Esophagus squamous epithelium (tissue), 5 donors: Measurements from ENCODE around the gene DRAXIN. TPM values are rescaled to one million over a fixed set of nuclear protein-coding genes. Genes with fewer than 3 reads are reported as not detected.
A peak's percentile ranks its signal among the peaks of the same experiment; 100 is the strongest.

Experiments used
- DNase-seq: peaks from one replicate; lab custom pipeline; 2025; lab: John Stamatoyannopoulos, UW
- H3K27ac ChIP-seq, 4 donors: fragments of 200-600 bp; sonication (generic); one replicate each; pipeline ENCODE4 v1.5.1; 2016 to 2019; ENCODE audit warnings: mild to moderate bottlenecking in 1 of 4
- H3K27me3 ChIP-seq, 4 donors: fragments of 200-600 bp; sonication (generic); 1 replicate in 3 of 4; 2 replicates in 1 of 4; pipeline versions ENCODE4 v1.5.1 to v1.6.0; 2017 to 2021; ENCODE audit warnings: antibody characterized with exemption in 1 of 4
- H3K36me3 ChIP-seq, 3 donors: fragments of 200-600 bp; sonication (generic); one replicate each; pipeline ENCODE4 v1.5.1; 2016 to 2019
- H3K4me1 ChIP-seq, 3 donors: fragments of 200-600 bp; sonication (generic); one replicate each; pipeline ENCODE4 v1.5.1; 2017 to 2019
- H3K4me3 ChIP-seq, 4 donors: fragments of 200-600 bp; sonication (generic); 1 replicate in 3 of 4; 2 replicates in 1 of 4; pipeline ENCODE4 v1.5.1; 2016 to 2019; ENCODE audit warnings: mild to moderate bottlenecking in 2 of 4, moderate library complexity in 1 of 4
- H3K9me3 ChIP-seq, 3 donors: fragments of 200-600 bp; sonication (generic); one replicate each; pipeline ENCODE4 v1.5.1; 2016 to 2019
- CTCF ChIP-seq, 6 experiments: fragments of 450-650 bp in 4 of 6; fragments of 200-600 bp in 2 of 6; sonication (generic) in 2 of 6; IDR thresholded peaks; one replicate each; pipeline ENCODE4 v1.5.1; 2016 to 2019; ENCODE audit warnings: antibody characterized with exemption in 6 of 6, mild to moderate bottlenecking in 4 of 6, moderate library complexity in 4 of 6
- POLR2A ChIP-seq, 4 donors: fragments of 450-650 bp; IDR thresholded peaks; one replicate each; pipeline ENCODE4 v1.6.1; 2017; ENCODE audit warnings: antibody characterized with exemption in 4 of 4, mild to moderate bottlenecking in 4 of 4, moderate library complexity in 3 of 4
- WGBS, 2 donors: methylation state at CpG; one replicate each; pipeline ENCODE4 v1.1.5; 2018; 5-methylcytosine and 5-hydroxymethylcytosine counted together
- intact Hi-C: fragments of 100-400 bp; cut with DNase I; formaldehyde crosslinking; loops from one replicate; pipeline ENCODE4 v1.15.0; 2022
- total RNA-seq, 4 donors: library from RNA; depleted of rRNA; stranded (reverse); fragments of >200 nt; gene quantifications; one replicate each; pipeline ENCODE4 v1.1.0, GENCODE V29; 2016
- donor health status: DM: yes; HTN: yes; CAD: no.

The DRAXIN gene
- total RNA-seq, 4 donors from 2014 or later: not detected

GRCh38 chr1:11761988-11762406, 70.5 kb downstream of the DRAXIN start, which contains the start of gene C1orf167:
C1orf167 (plus strand) TSS chr1:11762193; CDS start chr1:11764401, 2,208 bp downstream.
- Histone ChIP-seq H3K36me3 (no peaks in the 10 kb centered on the region), H3K27me3 (peaks cover 0 to 52% (median 6%) of the 10 kb centered on the region in 4 donors), H3K4me3 (peak within 1 kb of the TSS in 1 of 4 donors; percentile 25), H3K9me3 (no peaks in the 10 kb centered on the region), H3K4me1 (peaks cover 0 to 11% (median 4%) of the 10 kb centered on the region in 3 donors), H3K27ac (no peak within 1 kb of the TSS)
- intact Hi-C loops: no loop called here
- 4 to 24% methylated on average over 5 to 7 of the region's 29 CpGs for WGBS, 2 donors
- TF ChIP-seq POLR2A (IDR thresholded peaks at IDR 0.05) (no peak), CTCF (IDR thresholded peaks at IDR 0.05) (no peak)
- DNase-seq: no peak

GRCh38 chr1:11764115-11764514, 72.6 kb downstream of the DRAXIN start:
- WGBS, 2 donors: 67 to 83% methylated on average over 1 of the region's 3 CpGs
- H3K36me3 ChIP-seq: no peaks in the 10 kb centered on the region
- no peak overlapping the region for H3K27ac ChIP-seq
- no peak for DNase-seq
- H3K27me3 ChIP-seq: peaks cover 0 to 52% (median 6%) of the 10 kb centered on the region in 4 donors
- no peak overlapping the region for H3K4me3 ChIP-seq
- H3K9me3 ChIP-seq: no peaks in the 10 kb centered on the region
- no peak for TF ChIP-seq CTCF (IDR thresholded peaks at IDR 0.05)
- TF ChIP-seq POLR2A (IDR thresholded peaks at IDR 0.05): no peak
- intact Hi-C loops: no loop called here
- peaks cover 0 to 11% (median 4%) of the 10 kb centered on the region in 3 donors for H3K4me1 ChIP-seq

DNA sequence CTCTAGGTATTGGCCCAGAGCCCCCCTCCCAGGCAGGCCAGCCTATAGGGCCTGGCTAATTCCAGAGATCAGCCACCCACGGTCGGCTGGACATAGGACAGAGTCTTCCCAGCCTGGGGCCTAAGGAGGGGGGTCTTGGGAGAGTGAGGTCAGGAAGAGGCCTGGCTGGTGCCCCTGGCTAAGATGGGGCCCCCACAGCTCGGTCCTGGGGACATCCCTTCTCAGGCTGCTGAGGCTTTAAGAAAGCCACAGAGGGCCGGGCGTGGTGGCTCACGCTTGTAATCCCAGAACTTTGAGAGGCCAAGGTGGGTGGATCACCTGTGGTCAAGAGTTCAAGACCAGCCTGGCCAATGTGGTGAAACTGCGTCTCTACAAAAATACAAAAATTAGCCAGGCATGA, 73.0 kb downstream of the DRAXIN start:
- no peaks in the 10 kb centered on the region for H3K9me3 ChIP-seq
- no peaks in the 10 kb centered on the region for H3K36me3 ChIP-seq
- peaks cover 0 to 52% (median 6%) of the 10 kb centered on the region in 4 donors for H3K27me3 ChIP-seq
- WGBS, 2 donors: 40% methylated on average over 1 of the region's 7 CpGs; no CpG with 5 or more reads in 1 of the 2 donors
- no peak for TF ChIP-seq POLR2A (IDR thresholded peaks at IDR 0.05)
- no peak for TF ChIP-seq CTCF (IDR thresholded peaks at IDR 0.05)
- no peak overlapping the region for H3K4me3 ChIP-seq
- peaks cover 0 to 11% (median 4%) of the 10 kb centered on the region in 3 donors for H3K4me1 ChIP-seq
- no peak overlapping the region for H3K27ac ChIP-seq
- intact Hi-C loops: no loop called here
- no peak for DNase-seq

- intact Hi-C loops: no loop called here
- Histone ChIP-seq H3K4me3 (no peak overlapping the region), H3K36me3 (no peaks in the 10 kb centered on the region), H3K27ac (no peak overlapping the region), H3K9me3 (no peaks in the 10 kb centered on the region), H3K27me3 (peaks cover 0 to 44% (median 6%) of the 10 kb centered on the region in 4 donors), H3K4me1 (peaks cover 0 to 11% (median 4%) of the 10 kb centered on the region in 3 donors)
- TF ChIP-seq POLR2A (IDR thresholded peaks at IDR 0.05) (no peak), CTCF (IDR thresholded peaks at IDR 0.05) (no peak)
- DNase-seq: no peak
- 69 to 78% methylated on average over 7 to 15 of the region's 19 CpGs for WGBS, 2 donors
Observed at GRCh38 chr1:11765661-11766428, 74.3 kb downstream of the DRAXIN start.

DNA sequence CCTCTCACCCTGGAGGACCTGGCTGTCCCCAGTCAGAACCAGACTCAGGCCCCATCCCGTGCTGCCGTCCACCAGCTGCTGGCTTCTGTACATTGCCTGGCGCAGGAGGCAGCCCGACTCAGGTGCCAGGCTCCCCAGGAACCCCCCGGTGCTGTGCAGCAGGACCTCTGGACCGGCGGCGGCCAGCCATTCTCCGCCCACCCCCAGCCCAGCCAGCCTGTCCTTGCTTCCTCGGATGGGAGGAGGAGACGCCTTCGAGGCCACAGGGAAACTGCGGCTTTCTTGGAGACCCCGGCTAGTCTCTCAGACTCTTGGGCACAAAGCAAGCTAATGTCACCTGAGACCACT, 74.9 kb downstream of the DRAXIN start:
- 90% methylated on average over 3 of the region's 14 CpGs; no CpG with 5 or more reads in 1 of the 2 donors for WGBS, 2 donors
- intact Hi-C loops: no loop called here
- no peaks in the 10 kb centered on the region for H3K9me3 ChIP-seq
- no peak for DNase-seq
- TF ChIP-seq CTCF (IDR thresholded peaks at IDR 0.05) (no peak), POLR2A (IDR thresholded peaks at IDR 0.05) (no peak)
- no peak overlapping the region for H3K4me3 ChIP-seq
- H3K27ac ChIP-seq: no peak overlapping the region
- peaks cover 0 to 11% (median 4%) of the 10 kb centered on the region in 3 donors for H3K4me1 ChIP-seq
- no peaks in the 10 kb centered on the region for H3K36me3 ChIP-seq
- H3K27me3 ChIP-seq: peaks cover 0 to 39% (median 6%) of the 10 kb centered on the region in 4 donors
